NT2/D1 (cell line): Measurements from ENCODE around the gene ZKSCAN3.

ENCODE experiments used
- YY1 ChIP-seq: IDR thresholded peaks from 2 replicates; pipeline ENCODE4 v1.6.1; 2011; ENCODE audit not compliant: insufficient read length, insufficient read depth
- ZNF274 ChIP-seq: IDR thresholded peaks from 2 replicates; pipeline ENCODE4 v1.6.1; 2011; ENCODE audit warnings: mild to moderate bottlenecking, low read depth, low read length

DNA sequence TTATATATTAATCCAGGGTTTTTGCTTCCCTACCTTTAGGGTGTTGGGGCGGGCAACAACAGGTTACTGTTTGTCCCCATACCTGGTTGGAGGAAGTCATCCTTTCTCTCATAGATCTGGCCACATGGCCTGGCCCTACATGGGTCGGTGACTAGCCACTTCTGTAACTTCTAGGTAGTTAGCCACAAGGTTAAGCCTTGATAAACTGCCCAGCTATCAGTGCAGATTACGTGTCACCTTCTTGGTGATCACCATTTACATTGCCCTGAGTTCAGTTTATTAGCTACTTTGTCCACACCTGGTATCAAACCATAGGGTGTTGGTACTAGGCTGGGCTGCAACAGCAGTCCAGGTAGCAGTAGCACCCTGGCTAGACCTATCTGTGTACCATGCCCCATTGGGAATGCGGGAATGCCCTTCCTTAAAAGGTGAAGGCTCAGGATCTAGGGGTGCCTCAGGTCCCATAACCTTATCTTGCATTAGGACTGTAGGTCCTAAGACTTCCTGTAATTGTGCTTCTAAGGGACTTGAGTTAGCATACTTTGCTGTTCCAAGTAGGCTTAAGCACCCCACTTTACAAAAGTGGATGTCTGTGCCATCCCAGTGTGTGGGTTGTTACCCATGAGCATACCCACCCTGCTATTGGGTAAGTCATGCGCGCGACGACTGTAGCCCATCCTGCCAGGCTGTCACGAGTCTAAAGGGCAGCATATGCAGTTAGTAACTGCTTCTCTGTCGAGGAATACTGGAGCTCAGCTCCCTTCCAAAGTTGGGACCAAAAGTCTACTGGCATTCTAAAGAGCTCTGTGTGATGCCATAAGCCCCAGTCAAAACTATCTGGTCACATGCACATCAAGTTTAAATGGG, 5.2 kb downstream of the ZKSCAN3 start:
- TF ChIP-seq YY1 (no peak), ZNF274 (no peak)
